Ovary (tissue), 9 donors: ENCODE measurements around the gene KIAA1217. TPM values are rescaled to one million over a fixed set of nuclear protein-coding genes. Genes with fewer than 3 reads are reported as not detected.

Experiments
- DNase-seq, 5 donors: peaks; one replicate each; pipeline ENCODE4 v3.0.0-alpha.2; 2019 to 2020
- H3K27ac ChIP-seq, 2 donors: fragments of 200-600 bp; one replicate each; pipeline versions ENCODE4 v1.5.1 to v1.8.0; 2019 to 2022
- H3K27me3 ChIP-seq: fragments of 200-600 bp; one replicate; pipeline ENCODE4 v1.8.0; 2022
- H3K36me3 ChIP-seq: fragments of 200-600 bp; sonication (generic); one replicate; pipeline ENCODE4 v1.5.1; 2019
- H3K4me1 ChIP-seq: one replicate; pipeline ENCODE4 v1.8.1; 2013; ENCODE audit warnings: mild to moderate bottlenecking, moderate library complexity; ENCODE audit not compliant: insufficient read depth
- H3K4me3 ChIP-seq: fragments of 200-600 bp; sonication (generic); one replicate; pipeline ENCODE4 v1.5.1; 2017
- H3K9me3 ChIP-seq, 2 donors: fragments of 200-600 bp in 1 of 2; sonication (generic) in 1 of 2; one replicate each; pipeline versions ENCODE4 v1.5.1 to v1.8.1; 2013 to 2019; ENCODE audit warnings: mild to moderate bottlenecking in 1 of 2, moderate library complexity in 1 of 2
- EP300 ChIP-seq: sonication (generic); formaldehyde crosslinking; IDR thresholded peaks from one replicate; pipeline ENCODE4 v1.6.1; 2017; ENCODE audit warnings: antibody characterized with exemption
- POLR2A ChIP-seq: fragments of 450-650 bp; IDR thresholded peaks from one replicate; pipeline ENCODE4 v1.6.1; 2017; ENCODE audit warnings: antibody characterized with exemption, mild to moderate bottlenecking, moderate library complexity
- WGBS, 3 donors: extraction: QIAGEN DNeasy Blood & Tissue Kit in 1 of 3; methylation state at CpG; one replicate each; pipeline versions ENCODE4 v1.1.5 to v1.1.7; 2013 to 2017; 5-methylcytosine and 5-hydroxymethylcytosine counted together
- intact Hi-C, 4 donors: fragments of 100-400 bp; cut with DNase I; formaldehyde crosslinking; loops; one replicate each; pipeline versions ENCODE4 v1.11.0 to v1.15.1; 2022 to 2023
- polyA plus RNA-seq, 2 donors: library from polyadenylated mRNA; stranded (reverse); fragments of 200-250 nt in 1 of 2; fragments of 350-450 nt in 1 of 2; fragmentation: Illumina TruSeq in 1 of 2; extraction: RNeasy Lipid Tissue Mini Kit (QIAGEN cat#74804) in 1 of 2; gene quantifications; one replicate each; pipeline ENCODE4 v1.2.3, GENCODE V29; 2013 to 2014
- total RNA-seq, 7 donors: library from RNA; depleted of rRNA in 2 of 7; stranded (reverse); fragments of >200 nt in 2 of 7; fragmentation: NEBNext Ultra II Directional in 3 of 7; extraction: Animal tissue kit (Norgen Biotek cat#: 25700) in 3 of 7; gene quantifications; one replicate each; pipeline versions ENCODE4 v1.1.0 to v1.2.4, GENCODE V29; 2016 to 2023
- TF ChIP-seq, protein P1 (sequence below), 3 donors: fragments of 450-650 bp in 2 of 3; fragments of 200-600 bp in 1 of 3; IDR thresholded peaks; one replicate each; pipeline versions ENCODE4 v1.5.1 to v1.8.0; 2016 to 2022; ENCODE audit warnings: antibody characterized with exemption in 3 of 3, mild to moderate bottlenecking in 1 of 3
- donor health status: DM: no; HTN: no; CAD: no; lungs with moderate emphysema.
- donor health status: DM: no; HTN: no; CAD: no.
- donor health status: Bipolar disorder and iron deficiency.
- donor health status: DM: yes; HTN: yes; CAD: no.
- donor health status: DM: no; HTN: no; CAD: no.
- donor health status: DM: yes; HTN: yes; CAD: no.

Gene KIAA1217
- total and polyA plus RNA-seq, 9 donors = 7.2 to 47.1 (median 23.0) TPM

DNA sequence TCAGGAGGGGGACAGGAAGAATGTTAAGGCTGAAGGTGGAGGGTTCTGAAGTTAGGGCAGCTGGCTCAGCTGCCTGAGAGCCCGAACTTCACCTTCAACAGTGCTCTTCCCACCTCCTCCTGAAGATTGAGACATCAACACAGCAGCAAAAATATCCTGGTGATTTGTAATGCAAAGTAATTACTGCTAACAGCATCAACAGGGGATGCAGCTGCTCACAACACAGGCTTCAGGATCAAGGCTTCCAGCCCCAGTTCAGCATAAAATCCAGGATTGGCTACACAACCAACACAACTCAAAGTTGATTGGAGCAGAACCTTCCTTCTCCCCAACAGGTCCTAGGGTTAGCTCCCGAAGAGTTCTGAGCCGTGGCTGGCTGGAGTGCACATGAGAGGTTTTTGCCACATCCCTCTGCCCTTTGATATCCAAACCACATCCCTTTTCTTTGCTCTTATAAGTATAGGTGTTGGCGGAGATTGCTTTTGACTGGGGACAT is 242.4 kb downstream of the KIAA1217 start:
- H3K4me1 ChIP-seq = peaks cover 10% of the 10 kb centered on the region
- no peaks in the 10 kb centered on the region for H3K27me3 ChIP-seq
- no peak overlapping the region for H3K4me3 ChIP-seq
- intact Hi-C loops = no loop called here
- no peaks in the 10 kb centered on the region for H3K9me3 ChIP-seq
- WGBS, 3 donors = 49 to 63% (median 54%) methylated on average over 4 of the region's 4 CpGs
- TF ChIP-seq, protein P1, sequence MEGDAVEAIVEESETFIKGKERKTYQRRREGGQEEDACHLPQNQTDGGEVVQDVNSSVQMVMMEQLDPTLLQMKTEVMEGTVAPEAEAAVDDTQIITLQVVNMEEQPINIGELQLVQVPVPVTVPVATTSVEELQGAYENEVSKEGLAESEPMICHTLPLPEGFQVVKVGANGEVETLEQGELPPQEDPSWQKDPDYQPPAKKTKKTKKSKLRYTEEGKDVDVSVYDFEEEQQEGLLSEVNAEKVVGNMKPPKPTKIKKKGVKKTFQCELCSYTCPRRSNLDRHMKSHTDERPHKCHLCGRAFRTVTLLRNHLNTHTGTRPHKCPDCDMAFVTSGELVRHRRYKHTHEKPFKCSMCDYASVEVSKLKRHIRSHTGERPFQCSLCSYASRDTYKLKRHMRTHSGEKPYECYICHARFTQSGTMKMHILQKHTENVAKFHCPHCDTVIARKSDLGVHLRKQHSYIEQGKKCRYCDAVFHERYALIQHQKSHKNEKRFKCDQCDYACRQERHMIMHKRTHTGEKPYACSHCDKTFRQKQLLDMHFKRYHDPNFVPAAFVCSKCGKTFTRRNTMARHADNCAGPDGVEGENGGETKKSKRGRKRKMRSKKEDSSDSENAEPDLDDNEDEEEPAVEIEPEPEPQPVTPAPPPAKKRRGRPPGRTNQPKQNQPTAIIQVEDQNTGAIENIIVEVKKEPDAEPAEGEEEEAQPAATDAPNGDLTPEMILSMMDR (IDR thresholded peaks at IDR 0.05) = no peak
- DNase-seq = no peak
- H3K36me3 ChIP-seq = no peaks in the 10 kb centered on the region
- H3K27ac ChIP-seq = no peak overlapping the region

DNA sequence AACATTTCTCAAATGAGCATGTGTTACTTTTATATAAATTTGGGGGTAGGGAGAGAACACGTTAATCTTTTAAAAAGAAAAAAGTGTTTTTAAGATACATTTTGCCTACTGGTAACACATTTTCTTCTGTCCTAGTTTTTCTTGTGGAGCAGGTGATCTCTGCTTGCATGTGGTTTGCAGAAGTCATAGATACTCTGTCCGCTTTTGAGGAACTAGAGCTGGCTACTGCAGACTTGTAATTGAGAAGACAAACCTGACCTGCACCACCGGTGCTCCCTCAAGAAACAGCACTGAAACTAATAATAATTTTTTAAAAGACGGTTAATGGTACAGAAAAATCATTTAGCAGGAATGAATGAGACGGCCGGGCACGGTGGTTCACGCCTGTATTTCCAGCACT is 243.1 kb downstream of the KIAA1217 start:
- DNase-seq = no peak
- Histone ChIP-seq H3K27ac (no peak overlapping the region), H3K4me3 (no peak overlapping the region), H3K4me1 (peaks cover 10% of the 10 kb centered on the region), H3K9me3 (no peaks in the 10 kb centered on the region), H3K36me3 (no peaks in the 10 kb centered on the region), H3K27me3 (no peaks in the 10 kb centered on the region)
- WGBS, 3 donors = 85 to 94% (median 93%) methylated on average over 8 of the region's 8 CpGs
- intact Hi-C loops = no loop called here
- TF ChIP-seq POLR2A = no peak
- no peak for TF ChIP-seq EP300
- TF ChIP-seq, protein P1 (IDR thresholded peaks at IDR 0.05) = no peak

DNA sequence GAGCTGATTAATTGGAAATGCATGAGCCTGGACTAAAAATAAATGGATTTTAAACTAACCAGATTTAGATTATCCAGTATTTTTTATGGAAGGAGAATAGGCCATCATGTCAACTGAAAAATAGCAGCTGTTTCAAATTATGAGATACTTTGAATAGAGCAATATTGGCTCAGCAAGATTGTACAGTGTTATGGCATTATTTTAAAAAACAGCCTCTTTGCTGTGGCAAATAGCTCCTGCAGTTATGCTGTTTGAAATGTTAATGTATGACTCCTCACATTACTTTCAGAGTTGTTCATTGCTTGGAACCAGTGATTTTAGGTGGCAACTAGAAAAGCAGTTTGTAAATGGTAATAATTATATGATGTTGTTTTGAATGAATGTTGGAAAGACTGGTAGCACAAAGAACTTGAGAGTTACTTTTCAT is 244.5 kb downstream of the KIAA1217 start:
- Histone ChIP-seq H3K9me3 (no peaks in the 10 kb centered on the region), H3K36me3 (no peaks in the 10 kb centered on the region), H3K27me3 (no peaks in the 10 kb centered on the region), H3K4me1 (peaks cover 10% of the 10 kb centered on the region), H3K27ac (no peak overlapping the region), H3K4me3 (no peak overlapping the region)
- TF ChIP-seq, protein P1 (IDR thresholded peaks at IDR 0.05) = no peak
- TF ChIP-seq EP300 (no peak), POLR2A (no peak)
- DNase-seq = no peak
- intact Hi-C loops = no loop called here

DNA sequence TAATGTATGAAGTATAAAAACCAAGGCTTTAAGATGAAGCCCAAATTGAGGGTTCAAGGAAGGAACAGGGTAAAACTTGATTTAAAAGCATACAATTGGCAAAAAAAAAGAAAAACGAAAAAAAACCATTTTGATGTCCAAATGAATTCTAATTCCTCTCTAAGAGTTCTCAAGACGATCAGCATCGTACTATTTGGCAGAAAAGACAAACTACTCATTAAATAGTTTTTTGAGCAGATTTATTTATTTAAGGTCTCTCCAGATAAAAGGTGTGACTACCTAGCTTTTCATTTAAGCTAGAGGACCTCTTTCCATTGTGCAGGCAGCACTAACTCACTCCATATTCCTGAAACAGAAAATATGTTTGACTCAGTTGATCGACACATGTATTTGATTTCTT is 245.0 kb downstream of the KIAA1217 start:
- no peaks in the 10 kb centered on the region for H3K36me3 ChIP-seq
- intact Hi-C loops = no loop called here
- no peaks in the 10 kb centered on the region for H3K27me3 ChIP-seq
- DNase-seq = no peak
- H3K4me1 ChIP-seq = peaks cover 10% of the 10 kb centered on the region
- H3K9me3 ChIP-seq = no peaks in the 10 kb centered on the region
- 78 to 91% (median 88%) methylated on average over 4 of the region's 4 CpGs for WGBS, 3 donors
- H3K27ac ChIP-seq = no peak overlapping the region
- TF ChIP-seq, protein P1 (IDR thresholded peaks at IDR 0.05) = no peak
- TF ChIP-seq EP300 = no peak
- TF ChIP-seq POLR2A = no peak
- no peak overlapping the region for H3K4me3 ChIP-seq

DNA sequence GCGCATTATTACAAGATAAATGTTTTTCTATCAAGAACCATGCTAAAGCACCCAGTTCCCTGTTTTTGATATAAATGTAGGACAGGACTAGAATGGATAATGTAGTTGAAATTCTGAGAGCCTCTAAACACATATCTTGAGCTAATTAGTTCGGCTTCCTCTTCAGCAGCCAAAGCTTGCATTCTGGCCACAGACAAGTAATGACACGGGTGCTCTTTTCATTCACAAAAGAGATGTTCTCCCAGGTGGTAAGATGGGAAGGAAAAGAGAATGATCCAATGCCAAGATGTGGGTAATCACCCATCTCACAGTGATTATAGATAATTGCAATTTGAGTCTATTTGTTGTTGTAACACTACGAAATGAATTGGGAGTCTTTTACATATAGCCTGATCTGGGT is 246.5 kb downstream of the KIAA1217 start:
- TF ChIP-seq POLR2A (no peak), EP300 (no peak)
- TF ChIP-seq, protein P1 (IDR thresholded peaks at IDR 0.05) = no peak
- Histone ChIP-seq H3K27ac (no peak overlapping the region), H3K4me3 (no peak overlapping the region), H3K36me3 (no peaks in the 10 kb centered on the region), H3K27me3 (no peaks in the 10 kb centered on the region), H3K4me1 (peaks cover 10% of the 10 kb centered on the region), H3K9me3 (no peaks in the 10 kb centered on the region)
- intact Hi-C loops = no loop called here
- no peak for DNase-seq
- WGBS, 3 donors = 95 to 97% (median 96%) methylated on average over 4 of the region's 4 CpGs
